Aorta (tissue), 5 donors: ENCODE data around the gene FAM53C. TPM values are rescaled to one million over a fixed set of nuclear protein-coding genes. Genes with fewer than 3 reads are reported as not detected.

Source experiments
- ATAC-seq: fragments of 200-7000 bp; cut with Tn5 transposase; one replicate; pipeline ENCODE4 v1.9.1; 2022; ENCODE audit warnings: moderate library complexity; ENCODE audit not compliant: low FRiP score
- DNase-seq, 2 donors: peaks; one replicate each; pipeline ENCODE4 v3.0.0-alpha.2; 2020
- H3K27ac ChIP-seq, 2 donors: one replicate each; pipeline ENCODE4 v1.5.1; 2013; ENCODE audit warnings: low read length in 2 of 2, mild to moderate bottlenecking in 2 of 2, moderate library complexity in 2 of 2, control low read depth in 1 of 2, inconsistent platforms in 1 of 2, low read depth in 1 of 2
- H3K27me3 ChIP-seq, 2 donors: one replicate each; pipeline ENCODE4 v1.6.1; 2013; ENCODE audit warnings: control low read depth in 1 of 2, low read length in 1 of 2, mild to moderate bottlenecking in 1 of 2, moderate library complexity in 1 of 2; ENCODE audit not compliant: insufficient read depth in 2 of 2, control insufficient read depth in 1 of 2
- H3K36me3 ChIP-seq, 2 donors: one replicate each; pipeline ENCODE4 v1.6.1; 2013; ENCODE audit warnings: control low read depth in 1 of 2, low read length in 1 of 2, mild to moderate bottlenecking in 1 of 2; ENCODE audit not compliant: insufficient read depth in 2 of 2, control insufficient read depth in 1 of 2
- H3K4me1 ChIP-seq, 2 donors: one replicate each; pipeline ENCODE4 v1.6.1; 2013; ENCODE audit warnings: low read length in 2 of 2, control low read depth in 1 of 2, mild to moderate bottlenecking in 1 of 2, moderate library complexity in 1 of 2; ENCODE audit not compliant: insufficient read depth in 2 of 2, control insufficient read depth in 1 of 2
- H3K4me3 ChIP-seq, 2 donors: one replicate each; pipeline ENCODE4 v1.5.1; 2013; ENCODE audit warnings: low read length in 2 of 2, control low read depth in 1 of 2, mild to moderate bottlenecking in 1 of 2
- H3K9me3 ChIP-seq: one replicate; pipeline ENCODE4 v1.6.1; 2013; ENCODE audit warnings: mild to moderate bottlenecking, low read length; ENCODE audit not compliant: control insufficient read depth
- WGBS, 2 donors: extraction: QIAGEN DNeasy Blood & Tissue Kit; methylation state at CpG; one replicate each; pipeline ENCODE4 v1.1.7; 2013; 5-methylcytosine and 5-hydroxymethylcytosine counted together
- intact Hi-C, 2 donors: fragments of 100-400 bp; cut with DNase I; formaldehyde crosslinking; loops; one replicate each; pipeline versions ENCODE4 v1.14.2 to v1.15.0; 2022
- polyA plus RNA-seq, 2 donors: library from polyadenylated mRNA; stranded (reverse); fragments of 200-250 nt; gene quantifications; one replicate each; pipeline ENCODE4 v1.2.3, GENCODE V29; 2013
- total RNA-seq, 2 donors: library from RNA; stranded (reverse); fragmentation: NEBNext Ultra II Directional; extraction: Animal tissue kit (Norgen Biotek cat#: 25700); gene quantifications; one replicate each; pipeline ENCODE4 v1.2.1, GENCODE V29; 2021
- donor health status: healthy with polysubstance abuse.
- donor health status: Bipolar disorder and iron deficiency.
- donor health status: DM: no; HTN: no; CAD: no.
- donor health status: DM: no; HTN: no; CAD: no.
- donor health status: DM: yes; HTN: yes; CAD: no.

The FAM53C gene
- total and polyA plus RNA-seq, 4 donors, result 9.9 to 26.7 (median 20.3) TPM

DNA sequence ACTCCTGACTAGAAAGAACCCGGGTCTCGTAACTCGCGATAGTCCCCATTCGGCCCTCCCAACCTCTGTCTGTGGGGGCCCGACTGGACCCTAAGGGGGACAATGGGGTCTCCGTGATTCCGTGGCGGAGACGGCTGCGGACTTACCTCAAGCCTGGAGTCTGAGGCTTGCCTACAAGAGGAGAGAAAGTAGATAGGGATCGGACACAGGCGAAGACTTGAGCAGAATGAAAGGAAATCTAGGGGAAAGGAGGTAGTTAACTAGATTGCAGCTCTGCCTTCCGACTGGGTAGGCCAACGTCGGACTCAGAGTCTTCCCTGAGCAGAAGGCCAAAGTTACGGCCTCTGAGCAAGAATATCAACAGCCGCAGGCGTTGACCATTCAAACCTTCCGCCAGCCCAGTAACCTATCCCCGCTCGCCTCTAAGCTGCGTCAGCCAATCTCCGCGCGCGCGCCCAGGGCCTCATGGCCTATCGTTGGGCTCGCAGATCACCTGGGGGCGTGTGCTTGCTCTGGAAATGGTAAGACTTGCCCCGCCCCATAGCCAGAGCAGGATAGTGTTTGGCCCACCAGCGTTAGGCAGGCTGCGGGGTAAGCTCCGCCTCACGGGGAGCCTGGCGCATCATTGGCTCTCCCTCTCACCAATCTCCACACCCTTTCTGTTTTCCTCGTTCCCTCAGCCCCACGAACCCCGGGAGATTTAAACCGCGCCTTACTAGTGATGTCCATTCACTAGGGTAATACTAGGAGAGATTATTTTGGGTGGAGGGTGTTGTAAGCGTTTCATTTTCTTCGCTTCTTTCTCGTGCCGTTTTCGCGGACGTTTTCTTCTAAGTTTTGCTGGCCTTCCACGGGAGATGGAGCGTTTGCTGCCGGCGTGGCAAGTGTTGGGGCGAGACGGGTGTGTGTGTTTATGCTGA, 6.4 kb upstream of the FAM53C start, which contains the start of gene CDC25C:
TSS of gene CDC25C (minus strand) at position 356 of the 920 bp plus-strand sequence. CDS start 624 bp downstream, outside the sequence.
- 0% methylated on average over 55 of the region's 55 CpGs for WGBS, 2 donors
- ATAC-seq (peak; percentile 100), DNase-seq (peak; percentile 98 to 99)
- H3K4me1 ChIP-seq, result no peaks in the 10 kb centered on the region
- H3K4me3 ChIP-seq, result peak within 1 kb of the TSS in 1 of 2 donors; percentile 22
- H3K27ac ChIP-seq, result no peak within 1 kb of the TSS
- no peaks in the 10 kb centered on the region for H3K9me3 ChIP-seq
- intact Hi-C loops, result no loop called here
- H3K36me3 ChIP-seq, result no peaks in the 10 kb centered on the region
- H3K27me3 ChIP-seq, result no peaks in the 10 kb centered on the region

DNA sequence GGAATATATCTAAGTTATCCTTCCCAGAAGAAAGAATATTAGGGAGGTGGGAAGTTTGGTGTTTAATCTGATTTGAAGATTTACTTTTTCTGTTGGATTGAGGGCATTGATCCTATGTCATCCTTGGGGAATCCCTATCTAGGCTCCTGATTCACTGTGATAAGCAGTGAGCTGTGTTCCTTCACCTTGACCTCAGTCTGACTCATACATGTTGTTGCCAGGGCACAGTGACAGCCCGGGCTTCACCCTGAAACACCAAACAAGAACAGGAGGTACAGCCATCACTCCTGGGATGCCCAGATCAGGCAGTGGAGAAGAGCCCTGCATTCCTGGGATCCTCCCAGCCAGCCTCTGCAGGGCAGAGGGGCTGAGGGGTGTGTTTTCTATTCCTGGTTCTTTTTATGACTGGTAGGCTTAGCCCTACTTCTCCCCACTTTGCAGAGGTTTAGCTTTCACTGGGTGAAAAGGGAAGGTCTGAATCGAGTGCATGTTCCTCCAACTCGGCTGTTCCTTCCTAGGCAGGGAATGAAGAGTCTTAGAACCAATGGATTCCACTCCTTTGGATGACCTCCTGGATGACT, 3.1 kb upstream of the FAM53C start:
- H3K27ac ChIP-seq, result no peak overlapping the region
- no peaks in the 10 kb centered on the region for H3K9me3 ChIP-seq
- intact Hi-C loops, result loop anchor here in 1 of 2 donors (5.0 kb wide), 1 partner anchor 113 kb away; no protein-coding TSS in a partner anchor
- peaks cover 0 to 5% of the 10 kb centered on the region in 2 donors for H3K4me1 ChIP-seq
- no peaks in the 10 kb centered on the region for H3K36me3 ChIP-seq
- WGBS, 2 donors, result 77 to 79% methylated on average over 3 of the region's 3 CpGs
- DNase-seq (no peak), ATAC-seq (no peak)
- no peak overlapping the region for H3K4me3 ChIP-seq
- H3K27me3 ChIP-seq, result no peaks in the 10 kb centered on the region

DNA sequence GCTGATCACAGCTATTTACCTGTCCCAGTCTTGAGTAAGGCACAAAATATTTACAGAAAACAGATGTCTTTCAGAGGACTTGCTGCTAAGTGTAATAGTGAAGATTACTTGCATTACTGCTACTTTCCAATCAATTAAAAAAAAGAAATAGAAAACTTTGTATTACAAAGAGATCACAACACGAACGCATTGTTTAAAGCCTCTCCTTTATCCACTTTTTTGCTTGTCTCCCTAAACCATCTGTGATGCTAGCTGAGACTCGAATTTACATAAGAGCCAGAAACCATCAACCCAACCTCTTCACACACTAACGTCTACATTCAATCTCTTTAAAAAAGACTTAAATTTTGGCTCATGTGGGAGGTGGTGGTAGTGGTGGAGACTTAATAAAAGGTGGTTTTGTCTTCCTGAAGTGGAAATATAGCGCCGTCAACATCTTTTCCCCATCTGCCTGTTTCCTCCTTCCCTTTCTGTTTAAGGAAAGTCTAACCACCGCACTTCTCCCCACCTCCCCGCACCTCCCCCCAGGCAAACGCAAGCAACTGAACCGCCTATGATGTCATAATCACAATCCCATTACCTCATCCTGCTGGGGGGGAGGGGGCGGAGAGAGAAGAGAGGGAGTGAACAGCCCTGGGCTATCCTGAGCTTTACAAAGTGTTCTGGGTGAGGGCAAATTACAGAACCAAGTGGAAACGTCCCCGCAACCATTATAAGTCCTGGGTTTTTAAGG, 948 bp upstream of the FAM53C start:
- Histone ChIP-seq H3K27ac (peak overlapping the region in 1 of 2 donors; percentile 93), H3K4me1 (peaks cover 0 to 5% of the 10 kb centered on the region in 2 donors), H3K4me3 (peak overlapping the region; percentile 79 to 83), H3K36me3 (peaks cover 0 to 1% of the 10 kb centered on the region in 2 donors), H3K9me3 (no peaks in the 10 kb centered on the region), H3K27me3 (no peaks in the 10 kb centered on the region)
- DNase-seq, result peak; percentile 87 to 92
- ATAC-seq, result peak; percentile 79
- 21 to 23% methylated on average over 13 of the region's 13 CpGs for WGBS, 2 donors
- intact Hi-C loops, result loop anchor here in 1 of 2 donors (5.0 kb wide), 1 partner anchor 115 kb away; no protein-coding TSS in a partner anchor

DNA sequence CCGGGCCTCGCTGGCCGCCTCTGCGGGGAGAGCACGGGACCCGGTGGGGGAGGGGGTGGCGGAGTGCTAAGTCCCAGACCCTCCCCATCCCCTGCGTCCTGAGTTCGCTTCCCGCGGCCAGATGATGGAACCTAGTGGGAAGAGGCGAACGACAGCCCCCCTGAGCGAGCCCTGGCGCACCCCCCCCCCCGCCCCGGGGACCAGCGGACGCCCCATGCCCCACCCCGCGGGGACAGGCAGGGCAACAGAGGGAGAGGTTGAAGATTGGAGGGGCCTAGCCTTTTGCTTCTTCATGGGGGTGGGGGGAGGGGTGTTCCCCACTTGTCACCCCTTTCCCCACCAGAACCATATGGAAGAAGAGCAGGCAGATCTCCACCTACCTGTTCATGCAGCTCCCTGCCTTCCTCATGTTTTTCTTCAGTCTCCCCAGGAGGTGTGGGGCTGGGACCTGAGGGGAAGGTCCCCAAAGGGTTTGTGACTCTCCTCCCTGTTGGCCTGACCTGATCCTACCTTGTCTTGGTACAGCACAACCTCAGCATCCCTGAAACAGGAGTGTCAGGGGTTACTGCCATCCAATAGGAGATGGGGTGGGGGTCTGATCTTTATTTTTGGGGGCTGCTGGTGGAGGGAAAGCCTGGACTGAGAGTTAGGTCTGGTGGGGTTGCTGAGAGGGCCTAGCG, 485 bp downstream of the FAM53C start:
- H3K4me1 ChIP-seq, result peaks cover 0 to 5% of the 10 kb centered on the region in 2 donors
- H3K4me3 ChIP-seq, result peak overlapping the region; percentile 79 to 83
- peak overlapping the region; percentile 20 to 93 for H3K27ac ChIP-seq
- H3K9me3 ChIP-seq, result no peaks in the 10 kb centered on the region
- DNase-seq (no peak), ATAC-seq (no peak)
- H3K27me3 ChIP-seq, result no peaks in the 10 kb centered on the region
- WGBS, 2 donors, result 0 to 1% methylated on average over 14 to 22 of the region's 22 CpGs
- peaks cover 0 to 1% of the 10 kb centered on the region in 2 donors for H3K36me3 ChIP-seq
- intact Hi-C loops, result loop anchor here in 1 of 2 donors (5.0 kb wide), 1 partner anchor 116 kb away; no protein-coding TSS in a partner anchor

DNA sequence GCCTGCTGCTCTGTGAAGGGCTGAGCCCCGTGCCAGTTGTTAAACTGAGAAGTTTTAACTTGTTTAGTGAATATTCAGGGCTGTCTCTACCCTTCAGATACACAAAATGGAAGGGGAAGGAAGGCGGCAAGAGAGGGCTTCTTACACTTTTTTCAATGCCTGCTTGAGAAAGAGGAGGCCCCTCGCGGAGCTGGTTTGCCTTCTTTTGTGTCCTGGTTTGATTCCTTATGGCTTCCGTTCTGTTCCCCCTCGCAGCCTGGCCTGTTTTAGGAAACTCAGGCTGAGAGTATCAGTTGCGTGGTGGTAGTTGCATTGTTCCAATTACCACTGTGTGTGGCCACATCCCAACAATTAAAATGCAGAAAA, 1.0 kb downstream of the FAM53C start:
- ATAC-seq (no peak), DNase-seq (no peak)
- Histone ChIP-seq H3K36me3 (peaks cover 0 to 1% of the 10 kb centered on the region in 2 donors), H3K27ac (peak overlapping the region in 1 of 2 donors; percentile 34), H3K4me3 (peak overlapping the region; percentile 79 to 83), H3K9me3 (no peaks in the 10 kb centered on the region), H3K4me1 (peaks cover 0 to 5% of the 10 kb centered on the region in 2 donors), H3K27me3 (no peaks in the 10 kb centered on the region)
- WGBS, 2 donors, result 0 to 2% methylated on average over 7 of the region's 7 CpGs
- intact Hi-C loops, result loop anchor here in 1 of 2 donors (5.0 kb wide), 1 partner anchor 117 kb away; no protein-coding TSS in a partner anchor

DNA sequence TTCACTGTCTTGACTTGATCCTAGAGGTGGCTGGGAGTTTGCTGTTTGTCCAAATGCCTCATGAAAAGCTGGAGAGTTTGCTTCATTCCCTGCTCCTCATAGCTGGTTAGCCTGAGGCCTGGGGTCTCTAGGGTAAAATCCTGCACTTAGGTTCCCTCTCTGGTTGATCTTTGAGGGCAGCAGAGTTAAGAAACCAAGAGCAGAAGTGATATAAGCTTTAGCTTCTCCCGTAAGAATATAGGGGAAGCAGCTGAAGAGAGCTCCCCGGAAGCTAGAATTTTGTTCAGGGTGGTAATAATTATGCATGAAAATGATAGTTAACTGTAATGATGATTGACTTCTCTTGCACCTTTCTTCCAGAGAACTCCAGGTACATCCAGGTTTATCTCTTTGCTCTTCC, 1.4 kb downstream of the FAM53C start:
- Histone ChIP-seq H3K4me1 (peaks cover 0 to 5% of the 10 kb centered on the region in 2 donors), H3K9me3 (no peaks in the 10 kb centered on the region), H3K36me3 (peaks cover 0 to 1% of the 10 kb centered on the region in 2 donors), H3K27ac (peak overlapping the region in 1 of 2 donors; percentile 34), H3K27me3 (no peaks in the 10 kb centered on the region), H3K4me3 (peak overlapping the region; percentile 79 to 83)
- WGBS, 2 donors, result 46 to 53% methylated on average over 2 of the region's 2 CpGs
- intact Hi-C loops, result loop anchor here in 1 of 2 donors (5.0 kb wide), 1 partner anchor 117 kb away; no protein-coding TSS in a partner anchor
- no peak for ATAC-seq
- DNase-seq, result no peak

DNA sequence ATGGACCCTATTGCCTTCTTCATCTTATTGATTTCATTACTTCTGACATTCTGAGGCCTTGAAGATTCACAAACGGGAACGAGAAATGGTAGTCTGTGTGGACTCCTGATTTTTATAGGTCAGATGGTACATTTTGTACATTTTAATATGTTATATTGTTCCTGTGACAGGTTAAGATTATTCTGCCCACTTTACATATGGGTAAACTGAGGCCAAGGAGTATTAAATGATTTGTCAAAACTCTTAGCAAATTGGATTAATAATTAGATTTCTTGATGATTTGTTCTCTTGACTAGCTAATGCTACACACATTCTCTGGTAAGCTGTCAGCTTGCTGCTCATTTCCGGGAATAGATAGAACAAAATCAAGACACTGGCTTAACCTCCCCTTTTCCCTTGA, 1.9 kb downstream of the FAM53C start:
- no peak overlapping the region for H3K4me3 ChIP-seq
- intact Hi-C loops, result no loop called here
- H3K4me1 ChIP-seq, result peaks cover 0 to 5% of the 10 kb centered on the region in 2 donors
- no peak for DNase-seq
- ATAC-seq, result no peak
- no peak overlapping the region for H3K27ac ChIP-seq
- H3K36me3 ChIP-seq, result peaks cover 0 to 1% of the 10 kb centered on the region in 2 donors
- WGBS, 2 donors, result 84 to 87% methylated on average over 3 of the region's 3 CpGs
- H3K9me3 ChIP-seq, result no peaks in the 10 kb centered on the region
- no peaks in the 10 kb centered on the region for H3K27me3 ChIP-seq
